T-cell (primary cell): Measurements from ENCODE around the gene ZSCAN4. TPM values are rescaled to one million over a fixed set of nuclear protein-coding genes. Genes with fewer than 3 reads are reported as not detected.

Experiments used
- ATAC-seq, 4 experiments: fragments of 200-7000 bp in 3 of 4; fragments of 150-1000 bp in 1 of 4; cut with Tn5 transposase; replicated peaks in 1 of 4; 1 replicate in 3 of 4; 2 replicates in 1 of 4; pipeline ENCODE4 v1.10.0; 2021; ENCODE audit warnings: moderate library complexity in 3 of 4, mild to moderate bottlenecking in 2 of 4, moderate number of reproducible peaks in 1 of 4
- CTCF ChIA-PET, 2 donors: fragments of 300-600 bp; sonication (Branson Sonifier 250); formaldehyde crosslinking; loops; one replicate each; lab custom pipeline; 2022; ENCODE audit warnings: antibody characterized with exemption in 2 of 2; lab: Charles Lee
- POLR2A ChIA-PET, 2 donors: fragments of 300-600 bp; sonication (Branson Sonifier 250); formaldehyde crosslinking; loops; one replicate each; lab custom pipeline; 2022; ENCODE audit warnings: antibody characterized with exemption in 2 of 2; lab: Charles Lee
- DNase-seq, 35 experiments: peaks; one replicate each; pipeline versions ENCODE4 v3.0.0 to v3.0.0-alpha.2; 2013 to 2023
- H3K27ac ChIP-seq: one replicate; pipeline ENCODE4 v1.5.1; 2013; ENCODE audit warnings: low read length
- H3K27me3 ChIP-seq, 2 experiments: replicated peaks in 1 of 2; 1 replicate in 1 of 2; 2 replicates in 1 of 2; pipeline versions ENCODE4 v1.6.1 to v1.7.0; 2013; ENCODE audit warnings: low read length in 1 of 2, mixed read lengths in 1 of 2; ENCODE audit not compliant: control insufficient read depth in 2 of 2, insufficient read depth in 2 of 2; ENCODE audit errors: extremely low read depth in 1 of 2
- H3K36me3 ChIP-seq, 2 donors: 1 replicate in 1 of 2; 2 replicates in 1 of 2; pipeline versions ENCODE4 v1.6.1 to v1.7.0; 2013; ENCODE audit warnings: low read length in 1 of 2; ENCODE audit not compliant: control insufficient read depth in 2 of 2, insufficient read depth in 1 of 2; ENCODE audit errors: extremely low read depth in 1 of 2
- H3K4me1 ChIP-seq, 2 experiments: 1 replicate in 1 of 2; 2 replicates in 1 of 2; pipeline versions ENCODE4 v1.6.1 to v1.7.0; 2013; ENCODE audit warnings: low read length in 2 of 2, mixed read lengths in 1 of 2; ENCODE audit not compliant: insufficient read depth in 2 of 2, control insufficient read depth in 1 of 2; ENCODE audit errors: extremely low read depth in 1 of 2
- H3K4me3 ChIP-seq, 2 donors: 1 replicate in 1 of 2; 2 replicates in 1 of 2; pipeline versions ENCODE4 v1.5.1 to v1.7.0; 2013; ENCODE audit warnings: mild to moderate bottlenecking in 2 of 2, low read length in 1 of 2, moderate library complexity in 1 of 2; ENCODE audit not compliant: control insufficient read depth in 1 of 2; ENCODE audit errors: extremely low read depth in 1 of 2
- H3K9me3 ChIP-seq: 2 replicates; pipeline ENCODE4 v1.7.0; 2013
- H3K27ac Mint-ChIP-seq, 2 donors: one replicate each; pipeline ENCODE4 v1.8.0; 2020 to 2021; ENCODE audit warnings: mild to moderate bottlenecking in 2 of 2, mixed read lengths in 2 of 2
- H3K27me3 Mint-ChIP-seq, 2 donors: one replicate each; pipeline ENCODE4 v1.8.0; 2021 to 2022; ENCODE audit warnings: mixed read lengths in 2 of 2
- H3K36me3 Mint-ChIP-seq: one replicate; pipeline ENCODE4 v1.8.0; 2021; ENCODE audit warnings: mixed read lengths
- H3K4me1 Mint-ChIP-seq, 3 donors: one replicate each; pipeline ENCODE4 v1.8.0; 2020 to 2022; ENCODE audit warnings: mixed read lengths in 3 of 3, mild to moderate bottlenecking in 1 of 3
- H3K4me3 Mint-ChIP-seq, 3 donors: one replicate each; pipeline ENCODE4 v1.8.0; 2020 to 2022; ENCODE audit warnings: mild to moderate bottlenecking in 3 of 3, mixed read lengths in 3 of 3, moderate library complexity in 3 of 3
- H3K9me3 Mint-ChIP-seq, 3 donors: one replicate each; pipeline ENCODE4 v1.8.0; 2020 to 2022; ENCODE audit warnings: mixed read lengths in 3 of 3
- WGBS: methylation state at CpG from one replicate; pipeline ENCODE4 v1.1.5; 2013; ENCODE audit warnings: missing lambda C conversion rate; ENCODE audit not compliant: insufficient coverage; 5-methylcytosine and 5-hydroxymethylcytosine counted together
- total RNA-seq, 35 experiments: library from RNA in 6 of 35; stranded (reverse) in 6 of 35; fragments of 120-200 nt in 1 of 35; gene quantifications; one replicate each; pipeline versions ENCODE4 v1.2.1 to v1.2.4 and lab custom pipeline; 2013 to 2026

ZSCAN4 gene
- total RNA-seq, 5 donors from 2014 or later (not counting 1 experiment from before 2014, with no cell fraction given): not detected

DNA sequence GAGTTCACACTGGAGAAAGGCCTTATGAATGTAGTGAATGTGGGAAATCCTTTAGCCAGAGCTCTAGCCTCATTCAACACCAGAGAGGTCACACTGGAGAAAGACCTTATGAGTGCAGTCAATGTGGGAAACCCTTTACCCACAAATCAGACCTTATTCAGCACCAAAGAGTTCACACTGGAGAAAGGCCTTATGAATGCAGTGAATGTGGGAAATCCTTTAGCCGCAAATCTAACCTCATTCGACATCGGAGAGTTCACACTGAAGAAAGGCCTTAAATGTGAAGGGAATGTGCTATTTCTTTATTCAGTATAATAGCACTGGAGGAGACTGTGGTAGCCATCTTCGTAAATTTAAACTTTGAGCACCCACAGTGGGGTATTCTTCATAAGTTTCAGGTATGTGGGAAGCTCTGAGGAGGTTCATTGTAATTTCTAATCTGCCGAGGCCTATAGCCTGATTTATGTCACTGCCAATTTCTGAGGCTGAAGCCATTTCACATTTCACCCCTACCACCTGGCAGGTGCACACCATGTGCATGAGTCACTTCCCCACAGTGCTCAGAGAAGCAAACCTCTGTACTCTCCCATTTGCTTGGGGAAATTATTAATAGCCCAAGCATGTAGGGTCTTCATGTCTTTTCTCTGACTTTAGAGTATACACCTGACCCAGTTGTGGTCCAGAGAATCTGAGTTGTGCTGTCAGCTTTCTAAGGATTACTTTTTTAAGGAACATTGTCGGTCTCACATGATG, 19.5 kb downstream of the ZSCAN4 start:
- peaks cover 26% of the 10 kb centered on the region for H3K9me3 ChIP-seq
- no CpG with 5 or more reads among the region's 6 CpGs for WGBS
- peaks cover 39 to 64% (median 62%) of the 10 kb centered on the region in 3 donors for H3K9me3 Mint-ChIP-seq
- ATAC-seq: no peak
- POLR2A ChIA-PET: no interaction called here
- CTCF ChIA-PET: no interaction called here
- H3K36me3 Mint-ChIP-seq: peaks cover 75% of the 10 kb centered on the region
- H3K36me3 ChIP-seq: peaks cover 10 to 34% of the 10 kb centered on the region in 2 donors
- H3K4me3 Mint-ChIP-seq: no peak overlapping the region
- no peaks in the 10 kb centered on the region for H3K27me3 Mint-ChIP-seq
- peaks cover 15 to 19% (median 18%) of the 10 kb centered on the region in 3 donors for H3K4me1 Mint-ChIP-seq
- no peak overlapping the region for H3K27ac ChIP-seq
- H3K27ac Mint-ChIP-seq: no peak overlapping the region
- H3K4me3 ChIP-seq: peak overlapping the region in 1 of 2 donors; percentile 10
- DNase-seq: no peak
- no peaks in the 10 kb centered on the region for H3K27me3 ChIP-seq
- peaks cover 0 to 4% of the 10 kb centered on the region in 2 experiments for H3K4me1 ChIP-seq

DNA sequence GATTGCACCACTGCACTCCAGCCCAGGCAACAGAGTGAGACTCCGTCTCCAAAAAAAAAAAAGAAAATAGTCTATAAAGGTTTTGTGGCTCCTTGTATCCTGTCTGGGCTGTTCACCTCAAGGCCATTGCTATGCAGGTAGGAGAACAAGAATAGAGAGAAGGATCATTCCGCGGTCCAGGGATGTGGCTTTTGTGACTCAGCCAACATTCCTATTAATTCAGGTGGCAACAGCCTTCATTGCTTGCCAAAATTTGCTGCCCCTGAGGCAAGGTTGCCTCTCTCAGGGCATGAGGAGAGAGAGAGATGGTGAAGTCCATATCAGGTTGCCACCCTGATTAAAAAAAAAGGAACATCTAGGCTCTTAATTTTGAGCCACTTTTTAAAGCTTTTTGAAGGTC, 21.0 kb downstream of the ZSCAN4 start:
- Histone ChIP-seq H3K4me1 (no peaks in the 10 kb centered on the region), H3K27me3 (no peaks in the 10 kb centered on the region), H3K9me3 (peaks cover 22% of the 10 kb centered on the region), H3K4me3 (no peak overlapping the region), H3K27ac (no peak overlapping the region), H3K36me3 (peaks cover 13 to 22% of the 10 kb centered on the region in 2 donors)
- Mint-ChIP-seq H3K4me1 (peaks cover 0 to 4% (median 3%) of the 10 kb centered on the region in 3 donors), H3K27ac (no peak overlapping the region), H3K36me3 (peaks cover 70% of the 10 kb centered on the region), H3K9me3 (peaks cover 32 to 63% (median 59%) of the 10 kb centered on the region in 3 donors), H3K27me3 (no peaks in the 10 kb centered on the region), H3K4me3 (no peak overlapping the region)
- ATAC-seq: no peak
- ChIA-PET CTCF (no interaction called here), POLR2A (no interaction called here)
- no CpG with 5 or more reads among the region's 3 CpGs for WGBS
- no peak for DNase-seq

DNA sequence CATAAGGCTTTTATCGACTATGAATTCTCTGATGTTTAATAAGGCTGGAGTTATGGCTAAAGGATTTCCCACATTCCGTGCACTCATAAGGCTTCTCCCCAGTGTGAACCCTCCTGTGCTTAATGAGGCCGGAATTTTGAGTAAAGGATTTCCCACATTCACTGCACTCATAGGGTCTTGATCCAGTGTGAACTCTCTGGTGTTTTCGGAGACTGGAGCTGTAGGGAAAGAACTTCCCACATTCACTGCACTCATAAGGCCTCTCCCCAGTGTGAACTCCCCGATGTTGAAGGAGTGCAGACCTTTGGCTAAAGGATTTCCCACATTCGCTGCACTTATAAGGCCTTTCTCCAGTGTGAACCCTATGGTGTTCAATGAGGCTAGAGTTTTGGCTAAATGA, 32.9 kb downstream of the ZSCAN4 start:
- ATAC-seq (no peak), DNase-seq (no peak)
- Mint-ChIP-seq H3K27ac (no peak overlapping the region), H3K4me3 (no peak overlapping the region), H3K4me1 (peaks cover 0 to 14% (median 8%) of the 10 kb centered on the region in 3 donors), H3K9me3 (peaks cover 32 to 69% (median 68%) of the 10 kb centered on the region in 3 donors), H3K27me3 (no peaks in the 10 kb centered on the region), H3K36me3 (peaks cover 82% of the 10 kb centered on the region)
- H3K27ac ChIP-seq: no peak overlapping the region
- no peaks in the 10 kb centered on the region for H3K4me1 ChIP-seq
- ChIA-PET POLR2A (no interaction called here), CTCF (interaction anchor here in 1 of 2 donors (0.6 kb wide), 1 partner anchor 21 kb away, joined by 5 read pairs; no protein-coding TSS in a partner anchor)
- no peaks in the 10 kb centered on the region for H3K27me3 ChIP-seq
- no peak overlapping the region for H3K4me3 ChIP-seq
- H3K36me3 ChIP-seq: peaks cover 10 to 40% of the 10 kb centered on the region in 2 donors
- H3K9me3 ChIP-seq: peaks cover 5% of the 10 kb centered on the region
- WGBS: no CpG with 5 or more reads among the region's 6 CpGs

DNA sequence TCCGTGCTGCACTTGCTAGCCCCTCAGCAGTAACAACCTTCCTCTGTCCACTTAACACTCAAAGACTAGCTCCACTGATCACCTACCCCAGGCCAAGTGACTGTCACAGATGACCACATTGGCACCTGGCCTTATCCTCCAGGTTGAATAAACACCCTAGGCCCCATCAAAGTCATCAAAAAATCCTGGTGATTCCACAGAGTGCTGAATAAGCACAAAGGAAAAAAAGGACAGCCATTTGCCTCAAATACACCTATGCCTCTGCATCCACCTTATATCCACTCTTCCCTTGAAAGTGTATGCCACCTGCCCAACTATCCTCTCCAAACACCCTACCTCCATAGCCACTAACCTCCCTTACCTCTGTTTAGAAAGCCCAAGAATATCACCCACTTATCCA, 37.6 kb downstream of the ZSCAN4 start:
- no peak overlapping the region for H3K27ac ChIP-seq
- ChIA-PET POLR2A (no interaction called here), CTCF (interaction anchor here in 1 of 2 donors (0.6 kb wide), 1 partner anchor 506 kb away, joined by 5 read pairs; no protein-coding TSS in a partner anchor)

DNA sequence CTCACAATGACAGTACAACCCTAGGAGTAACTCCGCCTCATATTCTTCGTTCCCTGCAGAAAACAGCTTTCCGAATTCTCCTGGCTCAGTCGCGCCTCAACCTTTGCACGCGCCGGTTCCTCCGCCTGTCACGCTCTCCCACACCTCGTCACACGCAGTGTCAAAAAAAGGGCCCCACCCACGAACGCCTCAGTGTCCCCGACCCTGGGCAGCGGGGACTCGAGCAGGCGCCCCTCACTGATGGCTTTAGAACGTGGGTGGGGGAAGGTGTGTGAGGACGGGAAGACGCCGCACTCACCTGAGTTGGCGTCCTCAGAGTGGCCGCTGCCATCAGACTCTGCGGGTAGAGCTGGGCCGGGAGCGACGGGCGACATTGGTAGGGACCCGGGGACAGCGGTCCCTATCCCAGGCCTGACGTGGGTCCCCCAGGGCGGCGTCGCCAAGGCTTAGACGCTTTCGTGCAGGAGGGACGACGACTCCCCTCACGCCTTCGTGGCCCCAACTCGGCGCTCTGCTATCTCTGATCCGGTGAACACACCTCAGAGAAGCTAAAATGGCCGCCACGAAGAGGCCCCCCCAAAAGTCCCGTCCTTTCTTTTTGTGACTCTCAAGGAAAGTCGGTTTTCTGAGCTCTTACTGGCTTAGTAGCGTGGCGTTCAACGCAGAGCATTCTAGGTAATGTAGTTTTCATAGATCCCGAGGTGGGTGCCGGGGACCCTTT, 40.1 kb downstream of the ZSCAN4 start, which contains the start of gene ZNF154:
Gene ZNF154 (minus strand): TSS at position 564 of the 721 bp plus-strand sequence. CDS start 233 bp downstream, at position 331.
- DNase-seq (peak in 34 of 35 experiments; percentile 11 to 78 (median 48)), ATAC-seq (peak; percentile 86 to 95 (median 88))
- H3K27ac ChIP-seq: peak within 1 kb of the TSS; percentile 80
- no peaks in the 10 kb centered on the region for H3K9me3 ChIP-seq
- H3K27ac Mint-ChIP-seq: peak within 1 kb of the TSS; percentile 42 to 82
- H3K27me3 ChIP-seq: peaks cover 0 to 13% of the 10 kb centered on the region in 2 experiments
- 6% methylated on average over 53 of the region's 53 CpGs for WGBS
- ChIA-PET POLR2A (interaction anchor here (0.6 to 1.4 kb wide), 3 partner anchors 18 to 756 kb away, joined by 3 to 13 read pairs (median 5); partner anchors contain the start of gene ZNF671 (in 1 of the 2)), CTCF (interaction anchor here (0.6 to 0.7 kb wide), 3 partner anchors 27 to 206 kb away, joined by 3 read pairs; no protein-coding TSS in a partner anchor)
- H3K4me1 ChIP-seq: peaks cover 11 to 12% of the 10 kb centered on the region in 2 experiments
- H3K36me3 Mint-ChIP-seq: peaks cover 61% of the 10 kb centered on the region
- peak within 1 kb of the TSS; percentile 76 to 94 (median 88) for H3K4me3 Mint-ChIP-seq
- H3K27me3 Mint-ChIP-seq: peaks cover 0 to 11% of the 10 kb centered on the region in 2 donors
- H3K4me1 Mint-ChIP-seq: peaks cover 12 to 33% (median 31%) of the 10 kb centered on the region in 3 donors
- H3K36me3 ChIP-seq: peaks cover 0 to 13% of the 10 kb centered on the region in 2 donors
- H3K4me3 ChIP-seq: peak within 1 kb of the TSS; percentile 55 to 71
- H3K9me3 Mint-ChIP-seq: peaks cover 14 to 56% (median 53%) of the 10 kb centered on the region in 3 donors

More for the DNA sequence above, 37.6 kb downstream of the ZSCAN4 start:
- Histone ChIP-seq H3K4me1 (peaks cover 11 to 12% of the 10 kb centered on the region in 2 experiments), H3K27me3 (peaks cover 0 to 13% of the 10 kb centered on the region in 2 experiments), H3K9me3 (peaks cover 5% of the 10 kb centered on the region), H3K36me3 (peaks cover 10 to 31% of the 10 kb centered on the region in 2 donors), H3K4me3 (peak overlapping the region in 1 of 2 donors; percentile 10)
- ATAC-seq: no peak
- 100% methylated on average over 1 of the region's 1 CpG for WGBS
- peaks cover 12 to 35% (median 31%) of the 10 kb centered on the region in 3 donors for H3K4me1 Mint-ChIP-seq
- H3K9me3 Mint-ChIP-seq: peaks cover 30 to 61% (median 56%) of the 10 kb centered on the region in 3 donors
- H3K4me3 Mint-ChIP-seq: no peak overlapping the region
- H3K36me3 Mint-ChIP-seq: peaks cover 69% of the 10 kb centered on the region
- DNase-seq: no peak
- H3K27ac Mint-ChIP-seq: no peak overlapping the region
- peaks cover 0 to 11% of the 10 kb centered on the region in 2 donors for H3K27me3 Mint-ChIP-seq
